ENCODE measurements around the gene SLIT3.

GRCh38 chr5:169125571-169125970 lies 175.4 kb downstream of the SLIT3 start:
- TF ChIP-seq CTCF (IDR thresholded peaks at IDR 0.05) = no peak
- TF ChIP-seq POLR2A (IDR thresholded peaks at IDR 0.05) = no peak
